Adrenal gland (tissue), 12 donors: ENCODE results near the gene EHMT1. TPM values are rescaled to one million over a fixed set of nuclear protein-coding genes. Genes with fewer than 3 reads are reported as not detected.

Experiments used
- DNase-seq, 7 donors: peaks; one replicate each; pipeline ENCODE4 v3.0.0-alpha.2; 2019 to 2020
- H3K27ac ChIP-seq, 5 donors: fragments of 200-600 bp; sonication (generic) in 4 of 5; 1 replicate in 3 of 5; 2 replicates in 2 of 5; pipeline versions ENCODE4 v1.5.1 to v1.8.0; 2016 to 2020; ENCODE audit warnings: mild to moderate bottlenecking in 1 of 5
- H3K27me3 ChIP-seq: fragments of 200-600 bp; 2 replicates; pipeline ENCODE4 v1.8.0; 2021
- H3K36me3 ChIP-seq, 2 donors: fragments of 200-600 bp; replicated peaks in 1 of 2; 1 replicate in 1 of 2; 2 replicates in 1 of 2; pipeline versions ENCODE4 v1.5.1 to v1.8.0; 2018 to 2022
- H3K4me1 ChIP-seq, 2 donors: fragments of 200-600 bp; replicated peaks in 1 of 2; 1 replicate in 1 of 2; 2 replicates in 1 of 2; pipeline versions ENCODE4 v1.5.1 to v1.8.0; 2018 to 2021
- H3K4me3 ChIP-seq, 4 donors: fragments of 200-600 bp; sonication (generic) in 3 of 4; one replicate each; pipeline ENCODE4 v1.5.1; 2016 to 2018
- H3K9me3 ChIP-seq, 3 donors: fragments of 200-600 bp; sonication (generic) in 1 of 3; replicated peaks in 1 of 3; 1 replicate in 2 of 3; 2 replicates in 1 of 3; pipeline versions ENCODE4 v1.5.1 to v1.8.0; 2016 to 2021
- CTCF ChIP-seq, 6 experiments: fragments of 450-650 bp in 4 of 6; fragments of 200-600 bp in 2 of 6; sonication (generic) in 1 of 6; IDR thresholded peaks; 1 replicate in 5 of 6; 2 replicates in 1 of 6; pipeline versions ENCODE4 v1.5.1 to v1.8.0; 2016 to 2021; ENCODE audit warnings: antibody characterized with exemption in 6 of 6, mild to moderate bottlenecking in 2 of 6, moderate library complexity in 1 of 6
- POLR2A ChIP-seq, 2 donors: fragments of 450-650 bp; IDR thresholded peaks; one replicate each; pipeline ENCODE4 v1.6.1; 2017; ENCODE audit warnings: antibody characterized with exemption in 2 of 2, mild to moderate bottlenecking in 2 of 2, moderate library complexity in 1 of 2
- WGBS, 4 donors: extraction: QIAGEN DNeasy Blood & Tissue Kit in 2 of 4; methylation state at CpG; one replicate each; pipeline versions ENCODE4 v1.1.5 to v1.1.7; 2013 to 2017; 5-methylcytosine and 5-hydroxymethylcytosine counted together
- intact Hi-C, 2 donors: fragments of 100-400 bp; cut with DNase I; formaldehyde crosslinking; loops; one replicate each; pipeline versions ENCODE4 v1.14.1 to v1.15.0; 2022 to 2023
- polyA plus RNA-seq, 3 donors: library from polyadenylated mRNA; stranded (reverse); fragments of 200-250 nt in 2 of 3; fragments of 350-450 nt in 1 of 3; fragmentation: Illumina TruSeq in 1 of 3; extraction: RNeasy Lipid Tissue Mini Kit (QIAGEN cat#74804) in 1 of 3; gene quantifications; one replicate each; pipeline ENCODE4 v1.2.3, GENCODE V29; 2013 to 2014
- total RNA-seq, 9 donors: library from RNA; depleted of rRNA in 4 of 9; stranded (reverse); fragments of >200 nt in 4 of 9; fragments of 120-200 nt in 1 of 9; fragmentation: NEBNext Ultra II Directional in 1 of 9; extraction: Animal tissue kit (Norgen Biotek cat#: 25700) in 1 of 9; gene quantifications; one replicate each; pipeline versions ENCODE4 v1.1.0 to v1.2.4, GENCODE V29; 2013 to 2023
- donor health status: healthy with polysubstance abuse.
- donor health status: Bipolar disorder and iron deficiency.
- donor health status: DM: yes; HTN: yes; CAD: no.
- donor health status: DM: no; HTN: no; CAD: no.
- donor health status: DM: no; HTN: no; CAD: no.
- donor health status: DM: yes; HTN: yes; CAD: no.

EHMT1 gene
- total and polyA plus RNA-seq, 12 donors: 42.0 to 171 (median 71.0) TPM

- 79 to 87% (median 84%) methylated on average over 7 of the region's 7 CpGs for WGBS, 4 donors
- no peak overlapping the region for H3K27ac ChIP-seq
- H3K27me3 ChIP-seq: no peaks in the 10 kb centered on the region
- no peaks in the 10 kb centered on the region for H3K36me3 ChIP-seq
- intact Hi-C loops: no loop called here
- no peak overlapping the region for H3K4me3 ChIP-seq
- peaks cover 15 to 41% of the 10 kb centered on the region in 2 donors for H3K4me1 ChIP-seq
- no peak for DNase-seq
- TF ChIP-seq POLR2A (IDR thresholded peaks at IDR 0.05) (no peak), CTCF (IDR thresholded peaks at IDR 0.05) (no peak)
- no peaks in the 10 kb centered on the region for H3K9me3 ChIP-seq
Measured at GRCh38 chr9:137664676-137665075, 45.9 kb downstream of the EHMT1 start.

- Histone ChIP-seq H3K4me3 (no peak overlapping the region), H3K27me3 (no peaks in the 10 kb centered on the region), H3K27ac (no peak overlapping the region), H3K4me1 (peaks cover 18 to 39% of the 10 kb centered on the region in 2 donors), H3K36me3 (no peaks in the 10 kb centered on the region), H3K9me3 (no peaks in the 10 kb centered on the region)
- intact Hi-C loops: no loop called here
- no peak for DNase-seq
- WGBS, 4 donors: 88 to 97% (median 92%) methylated on average over 4 to 7 of the region's 7 CpGs
- no peak for TF ChIP-seq POLR2A (IDR thresholded peaks at IDR 0.05)
- no peak for TF ChIP-seq CTCF (IDR thresholded peaks at IDR 0.05)
Measured at GRCh38 chr9:137665226-137665625, 46.4 kb downstream of the EHMT1 start.

GRCh38 chr9:137665697-137666512 is 47.1 kb downstream of the EHMT1 start:
- no peak overlapping the region for H3K4me3 ChIP-seq
- H3K27ac ChIP-seq: peak overlapping the region in 3 of 5 donors; percentile 57 to 81 (median 66)
- TF ChIP-seq CTCF (IDR thresholded peaks at IDR 0.05) (no peak), POLR2A (IDR thresholded peaks at IDR 0.05) (no peak)
- no peaks in the 10 kb centered on the region for H3K36me3 ChIP-seq
- intact Hi-C loops: no loop called here
- no peak for DNase-seq
- WGBS, 4 donors: 77 to 88% (median 82%) methylated on average over 18 of the region's 18 CpGs
- H3K4me1 ChIP-seq: peaks cover 25 to 40% of the 10 kb centered on the region in 2 donors
- H3K27me3 ChIP-seq: no peaks in the 10 kb centered on the region
- no peaks in the 10 kb centered on the region for H3K9me3 ChIP-seq

DNA sequence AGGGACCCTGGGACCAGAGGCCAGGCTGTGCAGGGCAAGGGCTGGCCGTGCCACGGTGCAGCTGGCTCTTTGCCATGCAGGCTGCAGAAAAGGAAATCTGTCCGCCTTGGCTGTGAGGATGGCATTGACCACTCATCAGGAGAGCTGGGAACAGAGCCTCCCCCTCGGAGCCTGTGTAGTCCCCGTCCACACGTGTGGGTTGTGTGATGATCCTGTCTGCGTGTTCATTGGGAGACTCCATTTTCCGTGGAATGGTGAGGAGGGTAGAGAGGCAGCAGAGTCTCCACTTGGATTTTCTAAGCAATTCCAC is 47.7 kb downstream of the EHMT1 start:
- Histone ChIP-seq H3K27ac (peak overlapping the region; percentile 47 to 81 (median 57)), H3K9me3 (no peaks in the 10 kb centered on the region), H3K4me3 (peak overlapping the region in 1 of 4 donors; percentile 4), H3K4me1 (peaks cover 30 to 46% of the 10 kb centered on the region in 2 donors), H3K27me3 (no peaks in the 10 kb centered on the region), H3K36me3 (no peaks in the 10 kb centered on the region)
- intact Hi-C loops: no loop called here
- 18 to 36% (median 30%) methylated on average over 8 of the region's 8 CpGs for WGBS, 4 donors
- no peak for TF ChIP-seq CTCF (IDR thresholded peaks at IDR 0.05)
- TF ChIP-seq POLR2A (IDR thresholded peaks at IDR 0.05): no peak
- peak; percentile 50 to 80 (median 70) for DNase-seq
